Testis (tissue), 2 donors: ENCODE results near the gene COMMD10.

Source experiments
- CTCF ChIP-seq, 3 experiments: fragments of 450-650 bp in 2 of 3; fragments of 200-600 bp in 1 of 3; sonication (generic) in 1 of 3; IDR thresholded peaks; one replicate each; pipeline ENCODE4 v1.5.1; 2016 to 2019; ENCODE audit warnings: antibody characterized with exemption in 3 of 3, mild to moderate bottlenecking in 2 of 3, moderate library complexity in 1 of 3
- POLR2A ChIP-seq: fragments of 450-650 bp; IDR thresholded peaks from one replicate; pipeline ENCODE4 v1.6.1; 2017; ENCODE audit warnings: antibody characterized with exemption, mild to moderate bottlenecking, moderate library complexity

- TF ChIP-seq CTCF (IDR thresholded peaks at IDR 0.05) (no peak), POLR2A (no peak)
Observed at GRCh38 chr5:116097301-116097700, 12.5 kb downstream of the COMMD10 start.
